Forelimb muscle (tissue), 1 donor: ENCODE results near the gene TSPAN17. TPM values are rescaled to one million over a fixed set of nuclear protein-coding genes. Genes with fewer than 3 reads are reported as not detected.

ENCODE experiments used
- DNase-seq: peaks from one replicate; pipeline ENCODE4 v3.0.0-alpha.2; 2013; ENCODE audit warnings: low read depth
- polyA plus RNA-seq: library from polyadenylated mRNA; unstranded; fragments of 120-200 nt; gene quantifications from one replicate; pipeline ENCODE4 v1.2.1, GENCODE V29; 2013; ENCODE audit not compliant: insufficient read length

Gene TSPAN17
- polyA plus RNA-seq, 1 donor = 28.7 TPM

DNA sequence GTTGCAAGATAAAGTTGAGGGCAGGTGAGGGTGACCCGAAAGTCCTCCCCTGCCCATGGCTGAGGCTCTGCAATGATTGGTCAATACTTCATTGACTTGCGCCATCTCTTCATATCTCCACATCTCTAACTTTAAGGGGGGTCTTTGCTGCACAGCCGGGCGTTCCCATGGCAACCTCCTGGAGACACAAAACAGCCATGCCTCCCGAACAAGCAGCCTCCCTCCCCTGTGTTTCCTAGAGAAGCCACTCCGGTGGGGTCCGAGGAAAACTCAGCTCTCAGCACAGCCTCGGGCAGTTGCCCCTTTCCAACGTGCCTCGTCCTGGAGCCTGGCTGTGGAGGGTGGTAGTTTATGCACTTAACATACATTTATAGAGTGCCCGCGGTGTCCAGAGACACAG is 57.5 kb downstream of the TSPAN17 start:
- DNase-seq = no peak

Other genes starting within 250 kb of the TSPAN17 start
- gene CLTB, start 230.9 kb upstream of the TSPAN17 start, polyA plus RNA-seq = 56.3 TPM
- gene FAF2, start 199.1 kb upstream of the TSPAN17 start, polyA plus RNA-seq = 22.6 TPM
- 32.6 TPM for gene RNF44, start 110.1 kb upstream of the TSPAN17 start, polyA plus RNA-seq
- gene CDHR2, start 98.1 kb upstream of the TSPAN17 start, polyA plus RNA-seq = not detected
- 0.49 TPM for gene GPRIN1, start 37.3 kb upstream of the TSPAN17 start, polyA plus RNA-seq
- gene SNCB, start 16.9 kb upstream of the TSPAN17 start, polyA plus RNA-seq = not detected
- gene EIF4E1B, start 16.8 kb upstream of the TSPAN17 start, polyA plus RNA-seq = not detected
- gene UNC5A, start 163.1 kb downstream of the TSPAN17 start, polyA plus RNA-seq = 1.7 TPM